Measurements from ENCODE around the gene LGR4.
A peak's percentile ranks its signal among the peaks of the same experiment; 100 is the strongest.

LGR4 gene

DNA sequence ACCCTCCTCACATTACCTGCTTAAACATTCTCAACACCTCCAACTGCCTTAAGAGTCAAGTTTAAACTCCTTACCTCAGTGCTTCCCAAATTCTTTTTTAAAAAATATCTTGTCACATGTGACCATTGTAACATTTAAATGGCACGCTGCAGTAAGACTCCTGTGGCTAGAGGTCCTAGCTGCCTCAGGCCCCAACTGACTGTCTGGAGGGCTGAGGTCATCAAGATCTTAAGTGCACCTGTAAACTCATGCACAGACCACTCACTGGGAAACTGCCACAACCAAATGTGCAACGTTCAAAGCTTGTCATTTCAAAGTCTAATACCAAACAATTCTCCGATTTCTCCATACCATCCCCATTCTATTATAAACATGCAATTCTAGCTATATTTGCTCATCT, 93.1 kb downstream of the LGR4 start:
- no peak for DNase-seq (ENCODE audit: low read depth)

DNA sequence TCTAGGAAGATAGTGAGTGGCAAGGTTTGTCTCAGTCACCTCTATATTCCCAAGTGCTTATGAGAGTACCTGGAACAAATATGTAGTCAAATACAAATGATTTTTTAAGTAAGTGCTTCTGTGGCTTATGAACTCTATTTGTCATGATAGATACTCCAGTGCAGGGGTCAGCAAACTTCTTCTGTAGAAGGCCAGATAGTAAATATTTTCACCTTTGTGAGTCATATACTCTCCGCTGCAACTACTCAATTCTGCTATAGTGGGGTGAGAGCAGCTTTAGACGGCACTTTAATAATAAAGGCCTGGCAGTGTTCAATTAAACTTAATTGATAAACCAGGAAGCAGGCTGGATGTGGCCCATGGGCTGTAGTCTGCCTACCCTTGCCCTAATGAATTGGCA, 97.2 kb downstream of the LGR4 start:
- DNase-seq (ENCODE audit: low read depth): no peak

DNA sequence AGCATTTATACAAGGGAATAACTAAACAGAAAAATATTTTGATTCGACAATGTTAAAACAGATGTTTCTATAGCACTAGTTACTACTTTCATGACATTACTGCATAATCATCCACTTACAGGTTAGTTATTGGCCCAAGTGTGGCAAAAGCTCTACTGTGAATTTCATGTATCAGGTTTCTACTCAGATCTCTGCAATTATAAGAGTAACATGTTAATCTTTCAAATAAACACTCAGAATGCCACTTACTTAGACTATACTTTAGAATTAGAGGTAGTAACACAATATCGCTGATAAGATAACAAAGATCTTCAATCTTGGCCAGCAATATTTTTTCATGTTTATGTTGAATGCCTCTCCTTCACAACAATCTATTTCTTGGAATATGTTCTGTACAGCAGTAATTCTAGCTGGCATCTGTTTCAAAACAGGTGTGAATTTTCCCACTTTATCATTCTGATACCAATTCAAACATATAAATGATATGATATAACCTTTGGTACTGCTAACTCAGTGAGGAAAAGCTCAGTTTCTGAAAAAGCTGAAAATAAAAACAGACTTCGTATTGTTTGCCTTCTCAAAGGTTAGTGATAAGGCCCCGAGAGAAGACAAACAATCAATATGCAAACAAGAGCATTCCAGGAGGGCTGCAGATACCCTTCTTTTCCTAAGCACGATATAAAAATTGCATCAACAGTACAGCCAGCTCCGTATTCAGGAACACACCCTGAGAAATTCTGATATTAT, 98.6 kb downstream of the LGR4 start:
- DNase-seq (ENCODE audit: low read depth): no peak

DNA sequence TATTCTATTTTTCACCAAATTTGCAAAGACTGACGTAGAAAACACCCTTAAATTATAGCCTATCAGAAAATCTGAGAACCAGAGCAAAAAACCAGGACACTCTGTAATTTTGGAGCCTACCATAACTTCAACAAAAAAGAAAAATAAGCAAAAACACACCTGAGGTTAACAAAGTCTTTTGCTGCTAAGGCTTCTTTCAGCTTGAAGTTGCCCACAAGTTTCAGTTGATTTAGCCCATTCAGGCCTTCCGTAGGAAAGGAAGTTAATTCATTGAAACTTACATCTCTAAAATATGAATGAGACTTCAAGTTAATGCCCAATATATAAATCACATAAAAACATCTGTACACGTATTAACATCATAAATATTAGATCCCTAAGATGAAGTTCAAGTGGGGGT, 99.2 kb downstream of the LGR4 start:
- DNase-seq (ENCODE audit: low read depth): no peak

DNA sequence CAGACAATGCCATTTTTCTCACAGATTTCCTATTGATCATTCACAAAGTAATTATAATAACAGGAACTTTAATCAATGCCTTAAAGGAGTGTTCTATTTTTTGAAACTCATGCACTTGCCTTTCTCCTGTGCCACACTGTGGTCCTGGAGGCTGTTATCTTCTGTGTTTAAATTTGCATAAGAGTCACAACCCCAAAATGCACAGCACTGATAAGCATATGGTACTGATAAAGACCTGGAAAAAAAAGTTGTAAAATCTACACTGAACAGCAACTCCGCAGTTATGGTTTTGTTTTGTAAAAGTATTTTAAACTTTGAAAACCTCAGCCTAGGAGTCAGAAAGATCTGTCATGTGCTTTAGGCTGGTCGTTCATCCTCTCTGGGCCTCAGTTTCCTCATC, 100.4 kb downstream of the LGR4 start:
- no peak for DNase-seq (ENCODE audit: low read depth)

DNA sequence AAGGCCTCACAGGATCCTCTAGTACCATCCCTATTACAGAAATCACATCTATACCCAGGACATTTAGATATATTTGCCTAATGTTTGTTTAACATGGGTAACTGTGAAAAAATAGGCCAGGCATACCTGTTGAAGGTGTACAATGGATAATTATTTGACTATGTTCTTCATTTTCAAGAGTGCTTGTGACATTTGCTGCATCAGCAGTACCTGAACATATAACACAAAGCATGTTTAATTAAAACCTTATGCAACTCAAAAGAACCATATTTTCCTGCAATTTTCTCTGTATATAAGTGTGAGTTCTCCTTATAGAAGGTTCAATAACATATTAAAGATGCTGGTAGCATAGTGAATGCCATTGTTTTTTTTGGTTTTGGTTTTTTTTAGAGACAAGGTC, 101.1 kb downstream of the LGR4 start:
- no peak for DNase-seq (ENCODE audit: low read depth)

DNA sequence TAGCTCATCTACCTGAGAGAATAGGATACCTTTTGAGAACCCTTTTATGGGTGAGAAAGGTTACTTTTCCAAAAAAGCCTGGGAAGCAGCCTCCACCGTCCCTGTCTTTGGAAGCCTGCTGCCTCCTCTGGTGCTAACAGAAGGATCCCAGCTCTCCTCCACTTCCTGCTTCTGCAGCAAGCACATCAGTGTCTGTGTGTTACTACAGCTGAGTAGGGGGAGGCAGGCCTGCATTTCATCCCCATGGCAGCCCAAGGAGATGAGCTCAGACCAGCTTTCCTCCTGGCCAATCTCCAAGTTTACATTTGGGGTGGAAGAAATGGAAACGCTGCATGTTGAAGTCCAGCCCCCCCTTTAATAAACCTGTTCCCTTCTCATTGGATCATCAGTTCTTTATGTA, 102.2 kb downstream of the LGR4 start:
- no peak for DNase-seq (ENCODE audit: low read depth)

DNA sequence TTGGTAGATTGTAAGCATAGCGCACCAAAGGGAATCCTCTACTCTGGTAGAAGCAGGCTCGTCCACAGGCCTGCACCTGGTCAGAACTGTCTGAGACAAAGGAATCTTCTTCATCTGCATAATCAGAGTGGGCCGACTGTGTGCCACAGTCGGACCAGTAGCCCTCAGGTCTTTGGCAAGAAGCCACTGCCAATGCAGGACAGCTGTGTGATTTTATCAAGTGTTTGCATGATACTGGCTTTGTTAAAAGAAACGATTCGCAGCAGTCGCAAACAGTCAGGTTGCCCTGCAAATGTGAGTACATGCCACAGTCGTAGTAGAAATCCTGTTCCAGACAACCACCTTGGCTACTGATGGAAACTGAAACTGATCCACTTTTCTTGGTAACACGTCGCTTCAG, 104.7 kb downstream of the LGR4 start:
- DNase-seq (ENCODE audit: low read depth): no peak

DNA sequence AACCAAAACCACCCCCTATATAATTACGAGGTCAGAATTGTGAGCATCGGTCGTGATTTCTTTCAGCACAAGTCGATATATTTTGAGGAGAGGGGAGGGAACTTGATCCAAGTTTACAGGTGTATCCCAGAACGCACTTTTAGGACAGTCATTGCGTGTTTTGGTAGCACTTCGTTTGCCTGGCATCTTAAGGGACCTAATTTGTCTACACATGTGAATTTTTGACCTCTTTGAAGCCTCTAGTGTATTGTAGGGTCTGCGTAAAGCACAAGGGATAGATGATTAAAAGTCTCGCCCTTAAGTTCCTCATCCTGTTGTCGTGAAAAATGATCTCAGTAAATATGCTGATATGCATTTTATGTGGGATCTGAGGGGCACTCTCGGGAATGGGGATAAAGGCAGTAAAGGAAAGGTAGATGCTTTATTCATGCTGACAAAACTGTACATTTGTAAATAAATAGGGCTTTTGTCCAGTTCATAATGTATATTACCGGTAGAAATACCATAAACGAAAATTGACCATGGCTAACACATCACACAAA, 108.9 kb downstream of the LGR4 start:
- DNase-seq (ENCODE audit: low read depth): no peak

DNA sequence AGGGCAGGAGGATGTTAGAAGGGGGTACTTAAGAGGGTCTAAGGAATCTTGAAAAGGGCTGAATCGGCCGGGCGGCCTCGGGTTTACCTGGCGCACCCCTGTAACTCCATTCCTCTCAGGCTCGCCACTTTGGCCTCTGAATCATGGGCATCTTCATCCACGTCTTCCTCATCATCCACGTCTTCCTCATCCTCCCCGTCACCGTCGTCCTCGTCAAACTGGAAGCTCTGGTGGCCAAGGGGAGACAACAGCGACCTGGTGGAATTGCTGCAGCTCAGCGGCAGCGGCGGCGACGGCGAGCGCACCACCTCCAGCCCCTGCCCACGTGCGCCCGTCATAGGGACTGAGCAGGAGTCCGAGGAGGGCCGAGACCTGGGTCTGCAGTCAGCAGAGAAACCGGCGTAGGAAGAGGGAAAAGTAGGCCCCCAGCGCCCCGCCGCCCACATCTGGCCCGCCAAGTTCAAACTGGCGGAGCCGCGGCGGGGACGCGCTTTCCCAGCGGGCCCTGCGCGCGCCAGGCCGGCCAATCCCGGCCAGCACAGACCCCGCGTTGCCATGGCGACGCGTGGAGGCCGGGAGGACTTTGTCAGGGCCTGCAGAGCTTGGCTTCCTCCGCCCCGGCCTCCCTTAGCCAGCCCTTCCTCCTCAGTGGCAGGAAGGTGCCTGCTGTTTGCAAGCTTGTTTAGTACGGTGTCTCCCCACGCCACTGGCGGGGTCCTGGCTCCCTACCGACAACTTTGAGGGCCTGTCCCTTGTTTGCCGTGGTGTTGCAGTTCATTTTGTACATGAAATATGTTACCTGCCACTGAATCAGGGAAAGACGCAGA, 109.6 kb downstream of the LGR4 start, which contains the start of gene CCDC34:
Gene CCDC34, minus strand, starts transcription at position 467 of the 827 bp plus-strand sequence. Its CDS starts 21 bp downstream, at position 446.
- DNase-seq (ENCODE audit: low read depth): peak; percentile 94

DNA sequence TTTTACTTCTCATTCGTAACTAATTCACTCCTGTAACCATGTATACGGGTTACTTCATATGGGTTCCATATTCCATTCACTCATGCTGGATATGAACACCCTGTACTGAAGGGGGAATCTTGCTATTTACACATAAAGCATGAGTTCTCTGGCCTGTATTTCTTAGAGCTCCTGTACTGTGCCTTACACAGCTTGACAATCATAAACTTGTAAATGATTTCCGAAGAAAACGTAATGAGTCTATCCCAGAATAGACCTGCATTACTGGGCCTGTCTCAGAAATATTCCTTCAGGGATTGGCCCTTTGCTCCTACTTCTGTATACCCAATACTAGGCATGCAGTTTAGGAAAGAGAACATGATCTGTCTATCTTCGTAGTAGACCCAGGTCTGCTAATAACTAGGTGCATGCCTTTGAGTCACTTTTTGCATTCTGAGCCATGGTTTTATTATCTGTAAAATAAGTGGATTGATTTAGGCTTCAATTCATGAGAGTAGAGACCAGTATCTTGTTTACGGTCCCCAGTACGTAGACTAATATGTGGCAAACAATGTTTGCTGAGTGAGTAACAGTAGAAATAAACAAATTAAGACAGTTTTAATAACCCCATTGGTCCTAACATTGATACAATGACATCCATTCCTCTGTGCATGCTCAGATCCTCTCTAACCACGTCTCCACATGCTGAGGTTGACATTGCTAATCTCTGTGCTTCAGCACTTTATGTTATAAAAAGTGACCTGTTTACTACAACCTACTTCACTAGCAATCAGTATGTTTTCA, 110.8 kb downstream of the LGR4 start:
- no peak for DNase-seq (ENCODE audit: low read depth)

DNA sequence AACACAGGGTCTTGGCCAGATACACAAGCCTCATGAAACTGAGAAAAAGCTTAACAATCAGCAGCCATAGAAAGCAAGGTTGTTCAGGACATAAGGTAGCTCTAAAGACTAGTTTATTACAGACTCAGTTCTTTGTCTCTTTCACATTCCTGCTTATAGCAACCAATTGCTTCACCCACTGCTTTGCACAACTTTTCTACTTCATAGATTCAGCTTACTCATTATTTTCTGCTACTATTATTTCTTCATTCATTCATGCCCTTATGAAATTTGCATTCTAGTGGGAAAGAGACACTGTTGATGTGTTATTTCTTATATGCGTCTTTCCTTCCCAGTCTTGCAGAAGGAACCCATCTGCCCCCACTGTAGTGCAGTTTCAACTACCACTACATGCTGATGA, 114.3 kb downstream of the LGR4 start:
- DNase-seq (ENCODE audit: low read depth): no peak

DNA sequence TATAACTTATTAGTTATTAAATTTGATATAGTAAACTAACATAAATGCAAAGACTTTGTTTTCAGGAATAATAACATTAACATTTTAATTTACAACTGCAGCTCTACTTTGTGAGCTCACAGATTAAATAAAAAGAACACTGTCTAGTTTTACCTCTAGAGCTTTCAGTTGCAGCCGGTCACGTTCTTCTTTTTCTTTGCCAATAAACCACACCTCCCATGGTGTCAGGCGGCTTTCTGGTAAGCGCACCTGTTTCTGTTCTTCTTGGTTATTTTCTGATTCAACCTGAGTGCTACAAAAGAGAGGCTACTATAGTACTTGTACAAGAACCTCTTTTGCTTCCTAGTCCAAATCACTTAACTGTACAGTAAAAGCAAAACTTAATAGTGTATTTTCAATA, 115.3 kb downstream of the LGR4 start:
- no peak for DNase-seq (ENCODE audit: low read depth)

DNA sequence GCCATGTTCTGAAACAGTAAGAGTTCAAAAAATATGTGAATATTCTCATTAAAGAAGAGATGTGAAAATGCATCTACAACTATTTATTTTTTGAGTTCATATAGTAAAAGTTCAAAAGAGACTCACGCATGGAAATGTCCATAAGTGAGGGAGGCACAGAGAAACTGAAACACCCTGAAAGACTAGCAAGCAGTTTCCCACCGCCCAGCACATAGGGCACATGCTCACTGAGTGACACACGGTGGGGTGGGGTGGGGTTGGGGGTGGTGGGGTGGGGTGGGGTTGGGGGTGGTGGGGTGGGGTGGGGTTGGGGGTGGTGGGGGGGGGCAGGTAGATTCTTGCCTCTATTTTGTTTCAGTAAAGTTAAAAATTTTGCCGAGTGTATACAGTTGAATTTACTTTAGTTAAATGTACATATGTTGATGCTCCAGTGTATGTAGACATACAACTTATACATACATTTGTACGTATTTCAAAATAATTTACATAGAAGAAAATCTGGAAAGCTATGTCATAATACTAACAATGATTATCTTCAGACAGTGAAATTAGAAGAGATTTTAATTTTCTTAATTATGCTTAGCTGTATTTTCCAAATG, 115.9 kb downstream of the LGR4 start:
- DNase-seq (ENCODE audit: low read depth): no peak

DNA sequence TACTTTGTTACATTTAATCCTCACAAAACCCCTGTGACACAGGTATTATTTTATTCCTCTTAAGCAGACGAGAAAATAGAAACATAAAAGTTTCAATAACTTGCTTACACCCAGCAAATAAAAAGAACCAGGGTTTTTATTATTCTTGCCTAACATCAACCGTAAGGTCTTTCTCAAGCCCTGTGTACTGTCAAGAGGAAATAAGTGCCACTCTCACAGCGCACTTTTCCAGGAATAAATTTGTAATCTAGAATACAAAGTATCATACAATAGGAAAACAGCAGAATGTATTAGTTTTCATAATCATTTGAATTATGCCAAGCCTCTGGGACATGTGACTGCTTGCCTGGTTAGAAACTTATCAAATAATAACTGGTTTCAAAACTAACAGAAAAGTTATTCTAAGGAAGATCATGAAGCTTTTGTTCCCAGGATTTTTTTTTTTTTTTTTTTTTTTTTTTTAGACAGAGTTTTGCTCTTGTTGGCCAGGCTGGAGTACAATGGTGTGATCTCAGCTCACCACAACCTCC, 117.0 kb downstream of the LGR4 start:
- no peak for DNase-seq (ENCODE audit: low read depth)

DNA sequence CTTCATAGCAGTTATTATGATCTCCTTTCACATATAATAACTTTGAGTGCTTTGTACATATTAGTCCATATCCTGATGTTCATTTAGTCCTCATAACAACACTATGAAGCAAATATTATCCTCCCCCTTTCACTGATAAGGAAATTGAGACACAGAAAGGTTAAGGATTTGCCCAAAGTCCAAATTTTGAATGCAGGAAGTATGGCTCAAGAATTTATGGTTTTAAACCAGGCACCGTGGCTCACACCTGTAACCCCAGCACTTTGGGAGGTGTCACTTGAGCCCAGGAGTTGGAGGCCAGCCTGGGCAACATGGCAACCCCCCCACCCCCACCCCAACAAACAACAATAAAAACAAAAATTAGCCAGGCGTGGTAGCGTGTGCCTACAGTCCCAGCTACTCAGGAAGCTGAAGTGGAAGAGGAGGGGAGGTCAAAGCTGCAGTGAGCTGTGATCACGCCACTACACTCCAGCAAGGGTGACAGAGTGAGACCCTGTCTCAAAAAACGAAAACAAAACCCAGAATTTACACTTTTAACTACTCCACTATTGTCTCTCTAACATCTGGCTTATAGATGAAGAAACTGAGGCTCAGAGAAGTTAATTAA, 118.1 kb downstream of the LGR4 start:
- DNase-seq (ENCODE audit: low read depth): no peak

DNA sequence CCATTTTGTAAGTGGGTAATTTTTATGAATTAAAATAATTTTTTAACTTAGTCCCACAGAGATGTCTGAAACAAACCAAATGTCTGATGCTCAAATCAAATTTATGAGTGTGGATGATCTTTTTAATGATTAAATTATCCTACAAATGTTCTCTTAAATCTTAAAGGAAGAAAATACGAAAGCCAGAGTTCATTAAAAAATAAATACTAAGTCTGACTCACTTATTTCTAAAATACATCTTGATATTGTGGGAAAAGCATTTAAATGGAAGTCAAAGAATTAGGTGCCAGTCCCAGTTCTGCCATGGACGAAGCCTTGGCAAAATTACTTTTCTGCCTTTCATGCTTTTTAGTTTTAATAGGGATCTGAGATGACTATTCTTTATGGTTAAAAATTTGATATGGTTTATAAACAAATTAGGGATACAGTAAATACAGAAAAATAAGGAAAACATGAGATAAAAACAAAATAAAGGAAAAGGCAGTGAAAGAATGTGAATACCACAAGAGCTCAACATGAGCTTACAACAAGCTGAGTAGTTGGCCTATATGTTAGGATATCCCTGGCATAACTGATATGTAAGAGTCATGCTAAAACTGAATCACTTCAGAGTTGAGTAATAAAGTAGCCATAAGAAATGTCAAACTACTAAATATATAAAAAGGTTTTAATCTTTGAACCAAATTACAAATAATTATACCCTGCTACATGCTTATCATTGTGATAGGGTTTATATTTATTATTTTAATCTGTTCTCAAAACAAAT, 118.8 kb downstream of the LGR4 start:
- peak; percentile 44 for DNase-seq (ENCODE audit: low read depth)

DNA sequence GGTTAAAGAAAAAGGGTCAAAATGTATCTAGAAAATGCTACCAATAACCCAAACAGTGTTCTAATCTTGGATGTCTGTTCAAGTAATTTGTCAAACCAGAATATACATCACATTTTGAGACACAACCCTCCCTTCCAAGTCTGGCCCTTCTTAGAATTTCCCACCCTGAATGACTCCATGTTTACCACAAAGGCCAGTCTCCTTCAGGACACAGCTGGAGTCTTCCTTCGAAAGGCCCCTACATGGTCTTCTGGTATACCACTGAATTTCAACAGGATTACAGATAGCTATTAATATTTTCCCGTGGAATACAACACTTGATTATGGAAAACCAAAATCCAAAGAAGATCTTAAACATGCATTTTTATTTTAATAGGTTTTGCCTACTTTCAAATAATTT, 119.8 kb downstream of the LGR4 start:
- no peak for DNase-seq (ENCODE audit: low read depth)

DNA sequence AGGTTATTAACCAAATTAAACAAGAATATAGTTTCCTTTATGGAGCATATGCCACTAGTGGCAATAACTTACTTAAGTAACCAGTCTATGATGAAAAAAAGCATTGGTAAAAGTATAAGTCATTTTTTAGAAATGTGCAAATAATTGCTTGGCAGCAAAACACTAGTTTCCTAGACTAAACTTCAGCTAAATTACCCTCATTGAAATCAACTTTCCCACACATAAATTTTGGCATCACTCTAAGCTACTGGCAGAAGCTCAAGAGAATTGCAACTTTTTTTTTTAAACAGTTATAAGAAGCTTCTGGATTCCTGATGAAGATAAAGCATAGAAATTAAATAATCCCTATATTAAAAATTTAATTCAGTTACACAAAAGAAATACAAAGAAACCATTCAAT, 122.1 kb downstream of the LGR4 start:
- DNase-seq (ENCODE audit: low read depth): peak; percentile 69

DNA sequence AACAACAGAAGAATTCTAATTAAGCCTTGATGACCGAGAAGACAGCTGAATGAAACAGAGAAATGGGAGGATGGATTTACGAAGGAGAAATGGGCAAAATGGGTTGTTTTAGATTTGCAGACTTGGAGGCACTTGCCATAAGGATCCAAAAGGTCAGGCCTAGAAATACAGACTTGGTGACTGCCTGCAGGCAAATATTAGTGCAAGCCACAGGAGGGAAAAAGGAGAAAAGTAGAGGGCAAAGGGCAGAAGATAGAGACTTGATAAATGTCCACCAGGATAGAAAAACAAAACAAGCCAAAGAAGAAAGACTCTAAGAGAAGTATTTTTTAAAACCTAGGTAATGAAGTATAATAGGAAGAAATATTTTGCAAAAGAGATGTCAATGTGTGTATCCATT, 122.7 kb downstream of the LGR4 start:
- no peak for DNase-seq (ENCODE audit: low read depth)
